T47D (cell line): ENCODE measurements around the gene MAP2.

Experiments
- DNase-seq, 2 experiments: peaks; one replicate each; pipeline versions ENCODE4 v3.0.0 to v3.0.0-alpha.2; 2011 to 2012; ENCODE audit warnings: low read depth in 1 of 2, low spot score in 1 of 2
- JUND ChIP-seq: IDR thresholded peaks from 2 replicates; pipeline ENCODE4 v1.6.1; 2012; ENCODE audit warnings: low read depth
- in situ Hi-C: cut with HindIII; loops from 2 replicates; pipeline ENCODE4 v1.10.0; 2016; ENCODE audit warnings: low sequenced_read_pairs, low pct_unique_long_range_greater_than_20kb

Gene MAP2

GRCh38 chr2:209441541-209441940 is 17.7 kb downstream of the MAP2 start:
- DNase-seq, result no peak
- TF ChIP-seq JUND, result no peak
- in situ Hi-C loops, result no loop called here

- in situ Hi-C loops, result no loop called here
- no peak for DNase-seq
- TF ChIP-seq JUND, result no peak
Observed at GRCh38 chr2:209442939-209443338, 19.1 kb downstream of the MAP2 start.

GRCh38 chr2:209445485-209445884 is 21.6 kb downstream of the MAP2 start:
- no peak for TF ChIP-seq JUND
- in situ Hi-C loops, result no loop called here
- no peak for DNase-seq

- DNase-seq, result no peak
- in situ Hi-C loops, result no loop called here
- TF ChIP-seq JUND, result no peak
Observed at GRCh38 chr2:209451209-209451834, 27.5 kb downstream of the MAP2 start.

GRCh38 chr2:209456489-209456888 is 32.6 kb downstream of the MAP2 start:
- DNase-seq, result no peak
- TF ChIP-seq JUND, result no peak
- in situ Hi-C loops, result no loop called here

GRCh38 chr2:209458008-209458979 is 34.4 kb downstream of the MAP2 start:
- in situ Hi-C loops, result no loop called here
- TF ChIP-seq JUND, result no peak
- no peak for DNase-seq

GRCh38 chr2:209459359-209459758 is 35.5 kb downstream of the MAP2 start:
- TF ChIP-seq JUND, result no peak
- in situ Hi-C loops, result no loop called here
- no peak for DNase-seq

- no peak for DNase-seq
- no peak for TF ChIP-seq JUND
- in situ Hi-C loops, result no loop called here
Observed at GRCh38 chr2:209460151-209460761, 36.4 kb downstream of the MAP2 start.

GRCh38 chr2:209463226-209463625 is 39.4 kb downstream of the MAP2 start:
- DNase-seq, result peak in 1 of 2 experiments; percentile 12
- TF ChIP-seq JUND, result no peak
- in situ Hi-C loops, result no loop called here

- in situ Hi-C loops, result no loop called here
- no peak for TF ChIP-seq JUND
- no peak for DNase-seq
Observed at GRCh38 chr2:209463835-209464234, 40.0 kb downstream of the MAP2 start.

- no peak for DNase-seq
- no peak for TF ChIP-seq JUND
- in situ Hi-C loops, result no loop called here
Observed at GRCh38 chr2:209468846-209469245, 45.0 kb downstream of the MAP2 start.

- no peak for TF ChIP-seq JUND
- in situ Hi-C loops, result no loop called here
- DNase-seq, result no peak
Observed at GRCh38 chr2:209469481-209469880, 45.6 kb downstream of the MAP2 start.

GRCh38 chr2:209470466-209470865 is 46.6 kb downstream of the MAP2 start:
- DNase-seq, result no peak
- TF ChIP-seq JUND, result no peak
- in situ Hi-C loops, result no loop called here
